ENCODE results near the gene CHRNA1.

DNA sequence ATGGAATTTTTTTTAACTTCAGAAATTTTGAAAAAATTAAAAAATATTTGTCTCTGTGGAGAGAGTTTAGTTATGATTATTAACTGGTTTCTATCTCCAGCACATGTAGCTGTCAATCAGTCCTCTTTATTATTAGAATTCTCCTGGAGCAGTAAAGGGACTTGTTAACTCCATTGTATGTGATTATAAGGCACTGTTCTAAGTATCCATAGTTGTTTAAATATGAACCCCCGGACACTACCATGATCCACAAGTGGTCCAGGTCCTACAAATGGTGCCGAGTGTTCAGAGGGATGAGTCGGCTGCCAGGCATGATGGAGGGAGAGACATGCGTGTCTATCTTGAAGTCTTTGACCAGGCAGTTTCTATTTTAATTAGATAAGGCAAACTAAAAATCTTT, 492 bp downstream of the CHRNA1 start:
- TF ChIP-seq, protein P1, sequence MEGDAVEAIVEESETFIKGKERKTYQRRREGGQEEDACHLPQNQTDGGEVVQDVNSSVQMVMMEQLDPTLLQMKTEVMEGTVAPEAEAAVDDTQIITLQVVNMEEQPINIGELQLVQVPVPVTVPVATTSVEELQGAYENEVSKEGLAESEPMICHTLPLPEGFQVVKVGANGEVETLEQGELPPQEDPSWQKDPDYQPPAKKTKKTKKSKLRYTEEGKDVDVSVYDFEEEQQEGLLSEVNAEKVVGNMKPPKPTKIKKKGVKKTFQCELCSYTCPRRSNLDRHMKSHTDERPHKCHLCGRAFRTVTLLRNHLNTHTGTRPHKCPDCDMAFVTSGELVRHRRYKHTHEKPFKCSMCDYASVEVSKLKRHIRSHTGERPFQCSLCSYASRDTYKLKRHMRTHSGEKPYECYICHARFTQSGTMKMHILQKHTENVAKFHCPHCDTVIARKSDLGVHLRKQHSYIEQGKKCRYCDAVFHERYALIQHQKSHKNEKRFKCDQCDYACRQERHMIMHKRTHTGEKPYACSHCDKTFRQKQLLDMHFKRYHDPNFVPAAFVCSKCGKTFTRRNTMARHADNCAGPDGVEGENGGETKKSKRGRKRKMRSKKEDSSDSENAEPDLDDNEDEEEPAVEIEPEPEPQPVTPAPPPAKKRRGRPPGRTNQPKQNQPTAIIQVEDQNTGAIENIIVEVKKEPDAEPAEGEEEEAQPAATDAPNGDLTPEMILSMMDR (IDR thresholded peaks at IDR 0.05 in 8 of 11, conservative IDR thresholded peaks at IDR 0.05 in 3 of 11) = no peak
- no peak for TF ChIP-seq POLR2AphosphoS5 (IDR thresholded peaks at IDR 0.05)

Data from spleen (tissue), 7 donors.